SK-N-SH (cell line): Measurements from ENCODE around the gene CD2.

ENCODE experiments used
- CHD2 ChIP-seq: fragments of 150-350 bp; IDR thresholded peaks from 2 replicates; pipeline ENCODE4 v1.6.1; 2018; ENCODE audit warnings: low read length; ENCODE audit not compliant: partially characterized antibody
- CTCF ChIP-seq: fragments of 200-600 bp; sonication (generic); IDR thresholded peaks from 2 replicates; pipeline ENCODE4 v1.6.1; 2017; ENCODE audit warnings: antibody characterized with exemption, mild to moderate bottlenecking, moderate library complexity
- EZH2phosphoT487 ChIP-seq: fragments of 200-600 bp; sonication (generic); IDR thresholded peaks from 2 replicates; pipeline ENCODE4 v1.6.1; 2017; ENCODE audit warnings: low read depth, mixed run types, mild to moderate bottlenecking, antibody characterized with exemption, moderate library complexity, borderline replicate concordance
- MAX ChIP-seq: IDR thresholded peaks from 2 replicates; pipeline ENCODE4 v1.4.0; 2012; ENCODE audit warnings: low read depth
- NFIC ChIP-seq: IDR thresholded peaks from 2 replicates; pipeline ENCODE4 v1.4.0; 2012; ENCODE audit warnings: borderline replicate concordance
- NRF1 ChIP-seq: IDR thresholded peaks from 2 replicates; pipeline ENCODE4 v1.6.1; 2012; ENCODE audit warnings: low read depth, mild to moderate bottlenecking, low read length
- RAD21 ChIP-seq: IDR thresholded peaks from 2 replicates; pipeline ENCODE4 v1.6.1; 2012; ENCODE audit warnings: mild to moderate bottlenecking, low read length
- TAF1 ChIP-seq: IDR thresholded peaks from 2 replicates; pipeline ENCODE4 v1.6.1; 2012; ENCODE audit warnings: low read depth, mild to moderate bottlenecking, low read length, moderate library complexity, borderline replicate concordance
- TF ChIP-seq, protein P1 (sequence below): IDR thresholded peaks from 2 replicates; pipeline ENCODE4 v1.6.1; 2012; ENCODE audit warnings: mild to moderate bottlenecking, low read depth, low read length, moderate library complexity
- TF ChIP-seq, protein P2 (sequence below): fragments of 150-350 bp; IDR thresholded peaks from 2 replicates; pipeline ENCODE4 v1.6.1; 2016; ENCODE audit warnings: mild to moderate bottlenecking, low read depth, low read length
- TF ChIP-seq, protein P3 (sequence below): IDR thresholded peaks from 2 replicates; pipeline ENCODE4; 2012

- TF ChIP-seq, protein P1, sequence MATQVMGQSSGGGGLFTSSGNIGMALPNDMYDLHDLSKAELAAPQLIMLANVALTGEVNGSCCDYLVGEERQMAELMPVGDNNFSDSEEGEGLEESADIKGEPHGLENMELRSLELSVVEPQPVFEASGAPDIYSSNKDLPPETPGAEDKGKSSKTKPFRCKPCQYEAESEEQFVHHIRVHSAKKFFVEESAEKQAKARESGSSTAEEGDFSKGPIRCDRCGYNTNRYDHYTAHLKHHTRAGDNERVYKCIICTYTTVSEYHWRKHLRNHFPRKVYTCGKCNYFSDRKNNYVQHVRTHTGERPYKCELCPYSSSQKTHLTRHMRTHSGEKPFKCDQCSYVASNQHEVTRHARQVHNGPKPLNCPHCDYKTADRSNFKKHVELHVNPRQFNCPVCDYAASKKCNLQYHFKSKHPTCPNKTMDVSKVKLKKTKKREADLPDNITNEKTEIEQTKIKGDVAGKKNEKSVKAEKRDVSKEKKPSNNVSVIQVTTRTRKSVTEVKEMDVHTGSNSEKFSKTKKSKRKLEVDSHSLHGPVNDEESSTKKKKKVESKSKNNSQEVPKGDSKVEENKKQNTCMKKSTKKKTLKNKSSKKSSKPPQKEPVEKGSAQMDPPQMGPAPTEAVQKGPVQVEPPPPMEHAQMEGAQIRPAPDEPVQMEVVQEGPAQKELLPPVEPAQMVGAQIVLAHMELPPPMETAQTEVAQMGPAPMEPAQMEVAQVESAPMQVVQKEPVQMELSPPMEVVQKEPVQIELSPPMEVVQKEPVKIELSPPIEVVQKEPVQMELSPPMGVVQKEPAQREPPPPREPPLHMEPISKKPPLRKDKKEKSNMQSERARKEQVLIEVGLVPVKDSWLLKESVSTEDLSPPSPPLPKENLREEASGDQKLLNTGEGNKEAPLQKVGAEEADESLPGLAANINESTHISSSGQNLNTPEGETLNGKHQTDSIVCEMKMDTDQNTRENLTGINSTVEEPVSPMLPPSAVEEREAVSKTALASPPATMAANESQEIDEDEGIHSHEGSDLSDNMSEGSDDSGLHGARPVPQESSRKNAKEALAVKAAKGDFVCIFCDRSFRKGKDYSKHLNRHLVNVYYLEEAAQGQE: no peak
- TF ChIP-seq CTCF (no peak), CHD2 (no peak), MAX (no peak), NRF1 (no peak), EZH2phosphoT487 (no peak), NFIC (no peak), TAF1 (no peak), RAD21 (no peak)
- TF ChIP-seq, protein P2, sequence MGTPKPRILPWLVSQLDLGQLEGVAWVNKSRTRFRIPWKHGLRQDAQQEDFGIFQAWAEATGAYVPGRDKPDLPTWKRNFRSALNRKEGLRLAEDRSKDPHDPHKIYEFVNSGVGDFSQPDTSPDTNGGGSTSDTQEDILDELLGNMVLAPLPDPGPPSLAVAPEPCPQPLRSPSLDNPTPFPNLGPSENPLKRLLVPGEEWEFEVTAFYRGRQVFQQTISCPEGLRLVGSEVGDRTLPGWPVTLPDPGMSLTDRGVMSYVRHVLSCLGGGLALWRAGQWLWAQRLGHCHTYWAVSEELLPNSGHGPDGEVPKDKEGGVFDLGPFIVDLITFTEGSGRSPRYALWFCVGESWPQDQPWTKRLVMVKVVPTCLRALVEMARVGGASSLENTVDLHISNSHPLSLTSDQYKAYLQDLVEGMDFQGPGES: no peak
- TF ChIP-seq, protein P3, sequence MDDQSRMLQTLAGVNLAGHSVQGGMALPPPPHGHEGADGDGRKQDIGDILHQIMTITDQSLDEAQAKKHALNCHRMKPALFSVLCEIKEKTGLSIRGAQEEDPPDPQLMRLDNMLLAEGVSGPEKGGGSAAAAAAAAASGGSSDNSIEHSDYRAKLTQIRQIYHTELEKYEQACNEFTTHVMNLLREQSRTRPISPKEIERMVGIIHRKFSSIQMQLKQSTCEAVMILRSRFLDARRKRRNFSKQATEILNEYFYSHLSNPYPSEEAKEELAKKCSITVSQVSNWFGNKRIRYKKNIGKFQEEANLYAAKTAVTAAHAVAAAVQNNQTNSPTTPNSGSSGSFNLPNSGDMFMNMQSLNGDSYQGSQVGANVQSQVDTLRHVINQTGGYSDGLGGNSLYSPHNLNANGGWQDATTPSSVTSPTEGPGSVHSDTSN: no peak
These were observed 14.3 kb downstream of the CD2 start for GRCh38 chr1:116768416-116769103.
